Natural killer cell (primary cell): ENCODE measurements around the gene DNAH1. TPM values are rescaled to one million over a fixed set of nuclear protein-coding genes. Genes with fewer than 3 reads are reported as not detected.

ENCODE experiments used
- ATAC-seq, 3 donors: fragments of 150-1000 bp in 2 of 3; fragments of 200-7000 bp in 1 of 3; cut with Tn5 transposase; 1 replicate in 1 of 3; 2 replicates in 2 of 3; pipeline ENCODE4 v1.10.0; 2021; ENCODE audit warnings: mild to moderate bottlenecking in 2 of 3, moderate library complexity in 2 of 3
- DNase-seq, 2 donors: peaks; one replicate each; pipeline versions ENCODE4 v3.0.0 to v3.0.0-alpha.2; 2013 to 2021; ENCODE audit warnings: mixed read lengths in 1 of 2
- H3K27ac ChIP-seq: one replicate; pipeline ENCODE4 v1.5.1; 2013; ENCODE audit warnings: mild to moderate bottlenecking, low read length
- H3K27me3 ChIP-seq: one replicate; pipeline ENCODE4 v1.6.1; 2013; ENCODE audit warnings: low read length; ENCODE audit not compliant: control insufficient read depth, insufficient read depth
- H3K36me3 ChIP-seq: one replicate; pipeline ENCODE4 v1.6.1; 2013; ENCODE audit warnings: low read length; ENCODE audit not compliant: control insufficient read depth, insufficient read depth
- H3K4me1 ChIP-seq: one replicate; pipeline ENCODE4 v1.6.1; 2013; ENCODE audit warnings: low read length; ENCODE audit not compliant: control insufficient read depth, insufficient read depth
- H3K4me3 ChIP-seq: one replicate; pipeline ENCODE4 v1.5.1; 2013; ENCODE audit warnings: low read length
- H3K9me3 ChIP-seq: one replicate; pipeline ENCODE4 v1.6.1; 2013; ENCODE audit warnings: low read length; ENCODE audit not compliant: control insufficient read depth, insufficient read depth
- H3K27ac Mint-ChIP-seq, 2 donors: one replicate each; pipeline ENCODE4 v1.8.0; 2022; ENCODE audit warnings: mild to moderate bottlenecking in 2 of 2, mixed read lengths in 2 of 2, moderate library complexity in 1 of 2
- H3K27me3 Mint-ChIP-seq, 2 donors: one replicate each; pipeline ENCODE4 v1.8.0; 2022; ENCODE audit warnings: low read depth in 2 of 2, mixed read lengths in 2 of 2
- H3K36me3 Mint-ChIP-seq: one replicate; pipeline ENCODE4 v1.8.0; 2022; ENCODE audit warnings: mixed read lengths
- H3K4me1 Mint-ChIP-seq, 2 donors: one replicate each; pipeline ENCODE4 v1.8.0; 2022; ENCODE audit warnings: mixed read lengths in 2 of 2
- H3K4me3 Mint-ChIP-seq: one replicate; pipeline ENCODE4 v1.8.0; 2022; ENCODE audit warnings: mild to moderate bottlenecking, moderate library complexity, mixed read lengths
- H3K9me3 Mint-ChIP-seq, 2 donors: one replicate each; pipeline ENCODE4 v1.8.0; 2022; ENCODE audit warnings: mixed read lengths in 2 of 2
- CTCF ChIP-seq: fragments of 200-600 bp; IDR thresholded peaks from one replicate; pipeline ENCODE4 v1.8.0; 2022; ENCODE audit warnings: antibody characterized with exemption
- WGBS: methylation state at CpG from one replicate; pipeline ENCODE4 v1.1.7; 2013; ENCODE audit warnings: missing lambda C conversion rate; ENCODE audit not compliant: insufficient coverage; 5-methylcytosine and 5-hydroxymethylcytosine counted together
- intact Hi-C: fragments of 100-400 bp; cut with micrococcal nuclease; formaldehyde crosslinking; loops from one replicate; pipeline ENCODE4 v1.14.2; 2022
- total RNA-seq, 4 donors: library from RNA; stranded (reverse); fragments of 120-200 nt in 1 of 4; gene quantifications; one replicate each; pipeline versions ENCODE4 v1.2.3 to v1.2.4, GENCODE V29; 2013 to 2022

Gene DNAH1
- total RNA-seq, 3 donors from 2014 or later (not counting 1 experiment from before 2014, with no cell fraction given), result 72.3 to 81.7 (median 74.2) TPM

- Histone ChIP-seq H3K27ac (no peak overlapping the region), H3K36me3 (peaks cover 48% of the 10 kb centered on the region), H3K27me3 (no peaks in the 10 kb centered on the region), H3K4me3 (no peak overlapping the region), H3K4me1 (no peaks in the 10 kb centered on the region), H3K9me3 (no peaks in the 10 kb centered on the region)
- H3K4me1 Mint-ChIP-seq, result peaks cover 0 to 4% of the 10 kb centered on the region in 2 donors
- DNase-seq, result no peak
- no peak for TF ChIP-seq CTCF
- no peaks in the 10 kb centered on the region for H3K27me3 Mint-ChIP-seq
- H3K36me3 Mint-ChIP-seq, result no peaks in the 10 kb centered on the region
- intact Hi-C loops, result no loop called here
- no peak overlapping the region for H3K4me3 Mint-ChIP-seq
- WGBS, result 97% methylated on average over 11 of the region's 11 CpGs
- ATAC-seq, result peak in 1 of 3 donors; percentile 27
- no peak overlapping the region for H3K27ac Mint-ChIP-seq
- no peaks in the 10 kb centered on the region for H3K9me3 Mint-ChIP-seq
These were observed 33.0 kb downstream of the DNAH1 start for GRCh38 chr3:52349131-52349530.

GRCh38 chr3:52349611-52350395 lies 33.7 kb downstream of the DNAH1 start:
- Histone ChIP-seq H3K36me3 (peaks cover 49% of the 10 kb centered on the region), H3K27me3 (no peaks in the 10 kb centered on the region), H3K4me1 (no peaks in the 10 kb centered on the region), H3K9me3 (no peaks in the 10 kb centered on the region), H3K4me3 (no peak overlapping the region), H3K27ac (no peak overlapping the region)
- H3K36me3 Mint-ChIP-seq, result no peaks in the 10 kb centered on the region
- DNase-seq, result no peak
- no peak for TF ChIP-seq CTCF
- H3K27me3 Mint-ChIP-seq, result no peaks in the 10 kb centered on the region
- 96% methylated on average over 19 of the region's 19 CpGs for WGBS
- H3K9me3 Mint-ChIP-seq, result no peaks in the 10 kb centered on the region
- H3K4me3 Mint-ChIP-seq, result no peak overlapping the region
- H3K4me1 Mint-ChIP-seq, result peaks cover 0 to 4% of the 10 kb centered on the region in 2 donors
- intact Hi-C loops, result no loop called here
- no peak for ATAC-seq
- no peak overlapping the region for H3K27ac Mint-ChIP-seq

- Histone ChIP-seq H3K36me3 (peaks cover 53% of the 10 kb centered on the region), H3K27me3 (no peaks in the 10 kb centered on the region), H3K9me3 (no peaks in the 10 kb centered on the region), H3K27ac (no peak overlapping the region), H3K4me3 (no peak overlapping the region), H3K4me1 (no peaks in the 10 kb centered on the region)
- Mint-ChIP-seq H3K4me1 (peaks cover 0 to 4% of the 10 kb centered on the region in 2 donors), H3K27me3 (no peaks in the 10 kb centered on the region), H3K9me3 (no peaks in the 10 kb centered on the region), H3K4me3 (no peak overlapping the region), H3K27ac (no peak overlapping the region), H3K36me3 (no peaks in the 10 kb centered on the region)
- DNase-seq, result no peak
- intact Hi-C loops, result no loop called here
- WGBS, result 88% methylated on average over 7 of the region's 7 CpGs
- no peak for TF ChIP-seq CTCF
- no peak for ATAC-seq
These were observed 34.3 kb downstream of the DNAH1 start for GRCh38 chr3:52350416-52350815.
